Suprapubic skin (tissue), 4 donors: ENCODE data around the gene SMARCD3. TPM values are rescaled to one million over a fixed set of nuclear protein-coding genes. Genes with fewer than 3 reads are reported as not detected.

Source experiments
- DNase-seq, 2 donors: peaks; one replicate each; pipeline ENCODE4 v3.0.0-alpha.2; 2019; ENCODE audit warnings: low spot score in 2 of 2
- H3K27ac ChIP-seq: fragments of 200-600 bp; sonication (generic); one replicate; pipeline ENCODE4 v1.5.1; 2019
- H3K27me3 ChIP-seq: fragments of 200-600 bp; sonication (generic); one replicate; pipeline ENCODE4 v1.5.1; 2019
- H3K36me3 ChIP-seq: fragments of 200-600 bp; sonication (generic); one replicate; pipeline ENCODE4 v1.5.1; 2019
- H3K4me1 ChIP-seq: fragments of 200-600 bp; sonication (generic); one replicate; pipeline ENCODE4 v1.5.1; 2019
- H3K4me3 ChIP-seq: fragments of 200-600 bp; sonication (generic); one replicate; pipeline ENCODE4 v1.5.1; 2019; ENCODE audit warnings: mild to moderate bottlenecking
- H3K9me3 ChIP-seq: fragments of 200-600 bp; sonication (generic); one replicate; pipeline ENCODE4 v1.5.1; 2019
- CTCF ChIP-seq, 2 donors: fragments of 200-600 bp in 1 of 2; fragments of 450-650 bp in 1 of 2; sonication (generic) in 1 of 2; IDR thresholded peaks; one replicate each; pipeline ENCODE4 v1.5.1; 2016 to 2019; ENCODE audit warnings: antibody characterized with exemption in 2 of 2, mild to moderate bottlenecking in 1 of 2, moderate library complexity in 1 of 2
- EP300 ChIP-seq: sonication (generic); formaldehyde crosslinking; IDR thresholded peaks from one replicate; pipeline ENCODE4 v1.6.1; 2017; ENCODE audit warnings: antibody characterized with exemption
- POLR2A ChIP-seq, 2 donors: fragments of 450-650 bp; IDR thresholded peaks; one replicate each; pipeline ENCODE4 v1.6.1; 2017; ENCODE audit warnings: antibody characterized with exemption in 2 of 2, mild to moderate bottlenecking in 2 of 2, moderate library complexity in 2 of 2
- POLR2AphosphoS5 ChIP-seq, 3 donors: sonication (generic); formaldehyde crosslinking; IDR thresholded peaks; one replicate each; pipeline ENCODE4 v1.6.1; 2017; ENCODE audit warnings: antibody characterized with exemption in 3 of 3
- WGBS: methylation state at CpG from one replicate; pipeline ENCODE4 v1.1.5; 2018; 5-methylcytosine and 5-hydroxymethylcytosine counted together
- total RNA-seq, 4 donors: library from RNA; depleted of rRNA; stranded (reverse); fragments of >200 nt; gene quantifications; one replicate each; pipeline ENCODE4 v1.1.0, GENCODE V29; 2016

The SMARCD3 gene
- total RNA-seq, 4 donors from 2014 or later: 9.6 to 15.8 (median 10.9) TPM

GRCh38 chr7:151279868-151280267 lies 31.4 kb upstream of the SMARCD3 start:
- H3K27ac ChIP-seq: no peak overlapping the region
- H3K4me3 ChIP-seq: no peak overlapping the region
- H3K9me3 ChIP-seq: no peaks in the 10 kb centered on the region
- H3K36me3 ChIP-seq: no peaks in the 10 kb centered on the region
- WGBS: 85% methylated on average over 5 of the region's 5 CpGs
- no peak for DNase-seq
- H3K4me1 ChIP-seq: peaks cover 25% of the 10 kb centered on the region
- TF ChIP-seq EP300 (no peak), POLR2A (IDR thresholded peaks at IDR 0.05) (no peak), POLR2AphosphoS5 (IDR thresholded peaks at IDR 0.05) (no peak), CTCF (IDR thresholded peaks at IDR 0.05) (no peak)
- peaks cover 6% of the 10 kb centered on the region for H3K27me3 ChIP-seq

GRCh38 chr7:151278949-151279348 lies 30.5 kb upstream of the SMARCD3 start:
- Histone ChIP-seq H3K9me3 (no peaks in the 10 kb centered on the region), H3K27ac (no peak overlapping the region), H3K27me3 (peaks cover 6% of the 10 kb centered on the region), H3K36me3 (no peaks in the 10 kb centered on the region), H3K4me1 (peaks cover 34% of the 10 kb centered on the region), H3K4me3 (no peak overlapping the region)
- WGBS: 92% methylated on average over 12 of the region's 12 CpGs
- no peak for TF ChIP-seq POLR2A (IDR thresholded peaks at IDR 0.05)
- TF ChIP-seq EP300: no peak
- no peak for TF ChIP-seq POLR2AphosphoS5 (IDR thresholded peaks at IDR 0.05)
- TF ChIP-seq CTCF (IDR thresholded peaks at IDR 0.05): no peak
- no peak for DNase-seq

GRCh38 chr7:151277631-151278030 lies 29.1 kb upstream of the SMARCD3 start:
- Histone ChIP-seq H3K27me3 (no peaks in the 10 kb centered on the region), H3K36me3 (no peaks in the 10 kb centered on the region), H3K9me3 (no peaks in the 10 kb centered on the region), H3K27ac (no peak overlapping the region), H3K4me3 (peak overlapping the region; percentile 50), H3K4me1 (peaks cover 43% of the 10 kb centered on the region)
- WGBS: 82% methylated on average over 4 of the region's 8 CpGs
- TF ChIP-seq POLR2AphosphoS5 (IDR thresholded peaks at IDR 0.05) (no peak), POLR2A (IDR thresholded peaks at IDR 0.05) (no peak), CTCF (IDR thresholded peaks at IDR 0.05) (no peak), EP300 (no peak)
- no peak for DNase-seq

- Histone ChIP-seq H3K27me3 (no peaks in the 10 kb centered on the region), H3K4me3 (peak overlapping the region; percentile 50), H3K9me3 (no peaks in the 10 kb centered on the region), H3K4me1 (peaks cover 50% of the 10 kb centered on the region), H3K27ac (no peak overlapping the region), H3K36me3 (no peaks in the 10 kb centered on the region)
- WGBS: under 1% methylated on average over 44 of the region's 63 CpGs
- no peak for DNase-seq
- TF ChIP-seq CTCF (IDR thresholded peaks at IDR 0.05) (no peak), POLR2A (IDR thresholded peaks at IDR 0.05) (no peak), POLR2AphosphoS5 (IDR thresholded peaks at IDR 0.05) (no peak)
Measured at GRCh38 chr7:151276666-151277590, 28.4 kb upstream of the SMARCD3 start.

- H3K4me1 ChIP-seq: peaks cover 58% of the 10 kb centered on the region
- no peak overlapping the region for H3K27ac ChIP-seq
- no peak for DNase-seq
- H3K36me3 ChIP-seq: no peaks in the 10 kb centered on the region
- TF ChIP-seq POLR2AphosphoS5 (IDR thresholded peaks at IDR 0.05) (no peak), EP300 (no peak), POLR2A (IDR thresholded peaks at IDR 0.05) (no peak), CTCF (IDR thresholded peaks at IDR 0.05) (no peak)
- H3K9me3 ChIP-seq: no peaks in the 10 kb centered on the region
- no peaks in the 10 kb centered on the region for H3K27me3 ChIP-seq
- WGBS: 13% methylated on average over 10 of the region's 10 CpGs
- H3K4me3 ChIP-seq: peak overlapping the region; percentile 50
Measured at GRCh38 chr7:151275813-151276577, 27.5 kb upstream of the SMARCD3 start.
